Bronchial epithelial cell (primary cell): ENCODE measurements around the gene GIT2. TPM values are rescaled to one million over a fixed set of nuclear protein-coding genes. Genes with fewer than 3 reads are reported as not detected.
A peak's percentile ranks its signal among the peaks of the same experiment; 100 is the strongest.

ENCODE experiments used
- DNase-seq: peaks from one replicate; pipeline ENCODE4 v3.0.0-alpha.2; 2010; ENCODE audit warnings: low read depth
- FAIRE-seq: peaks from 2 replicates; lab custom pipeline; 2011; peaks lifted over from hg19 to GRCh38; lab: Jason Lieb, UNC
- H3K27me3 ChIP-seq: 2 replicates; pipeline ENCODE4 v1.5.1; 2011; ENCODE audit warnings: low read length; ENCODE audit not compliant: control insufficient read depth, insufficient read depth
- H3K36me3 ChIP-seq: 2 replicates; pipeline ENCODE4 v1.5.1; 2011; ENCODE audit warnings: low read length; ENCODE audit not compliant: control insufficient read depth, insufficient read depth
- H3K4me3 ChIP-seq: 2 replicates; pipeline ENCODE4 v1.5.1; 2011; ENCODE audit warnings: mild to moderate bottlenecking, low read depth, low read length, control low read depth
- total RNA-seq: library from RNA; depleted of rRNA; stranded (reverse); fragments of >200 nt; gene quantifications from 2 replicates; pipeline ENCODE4 v1.2.1, GENCODE V29; 2014
- TF ChIP-seq, protein P1 (sequence below): IDR thresholded peaks from 2 replicates; pipeline ENCODE4 v1.5.1; 2011; ENCODE audit warnings: mild to moderate bottlenecking, moderate library complexity, low read length, control low read depth, inconsistent platforms; ENCODE audit not compliant: insufficient read depth, severe bottlenecking

Gene GIT2
- total RNA-seq, 1 donor from 2014 or later: 22.4 TPM

GRCh38 chr12:110002676-110003515 lies 6.7 kb upstream of the GIT2 start:
- Histone ChIP-seq H3K36me3 (no peaks in the 10 kb centered on the region), H3K27me3 (no peaks in the 10 kb centered on the region), H3K4me3 (no peak overlapping the region)
- FAIRE-seq: no peak
- TF ChIP-seq, protein P1, sequence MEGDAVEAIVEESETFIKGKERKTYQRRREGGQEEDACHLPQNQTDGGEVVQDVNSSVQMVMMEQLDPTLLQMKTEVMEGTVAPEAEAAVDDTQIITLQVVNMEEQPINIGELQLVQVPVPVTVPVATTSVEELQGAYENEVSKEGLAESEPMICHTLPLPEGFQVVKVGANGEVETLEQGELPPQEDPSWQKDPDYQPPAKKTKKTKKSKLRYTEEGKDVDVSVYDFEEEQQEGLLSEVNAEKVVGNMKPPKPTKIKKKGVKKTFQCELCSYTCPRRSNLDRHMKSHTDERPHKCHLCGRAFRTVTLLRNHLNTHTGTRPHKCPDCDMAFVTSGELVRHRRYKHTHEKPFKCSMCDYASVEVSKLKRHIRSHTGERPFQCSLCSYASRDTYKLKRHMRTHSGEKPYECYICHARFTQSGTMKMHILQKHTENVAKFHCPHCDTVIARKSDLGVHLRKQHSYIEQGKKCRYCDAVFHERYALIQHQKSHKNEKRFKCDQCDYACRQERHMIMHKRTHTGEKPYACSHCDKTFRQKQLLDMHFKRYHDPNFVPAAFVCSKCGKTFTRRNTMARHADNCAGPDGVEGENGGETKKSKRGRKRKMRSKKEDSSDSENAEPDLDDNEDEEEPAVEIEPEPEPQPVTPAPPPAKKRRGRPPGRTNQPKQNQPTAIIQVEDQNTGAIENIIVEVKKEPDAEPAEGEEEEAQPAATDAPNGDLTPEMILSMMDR: no peak
- DNase-seq: peak; percentile 40

DNA sequence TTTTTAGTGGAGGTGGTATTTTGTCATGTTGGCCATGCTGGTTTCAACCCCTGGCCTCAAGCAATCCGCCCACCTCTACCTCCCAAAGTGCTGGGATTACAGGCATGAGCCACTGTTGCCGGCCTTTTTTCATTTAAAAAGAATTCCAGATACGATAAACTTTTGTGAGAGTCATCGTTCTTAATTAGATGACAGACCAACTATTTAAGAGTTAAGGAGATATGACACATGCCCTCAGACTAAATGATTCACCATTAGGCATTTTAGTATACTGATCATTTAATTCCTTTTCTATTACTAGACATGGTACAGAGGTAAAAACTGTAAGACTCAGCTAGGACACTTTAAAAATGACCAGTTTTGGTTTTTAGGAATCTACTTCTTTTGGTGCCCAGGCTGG lies 5.4 kb upstream of the GIT2 start:
- H3K4me3 ChIP-seq: no peak overlapping the region
- no peak for FAIRE-seq

GRCh38 chr12:109999983-110000505 lies 3.9 kb upstream of the GIT2 start:
- TF ChIP-seq, protein P1: no peak

More for the DNA sequence above, 5.4 kb upstream of the GIT2 start:
- no peaks in the 10 kb centered on the region for H3K36me3 ChIP-seq
- TF ChIP-seq, protein P1: no peak
- no peaks in the 10 kb centered on the region for H3K27me3 ChIP-seq
- DNase-seq: peak; percentile 94

DNA sequence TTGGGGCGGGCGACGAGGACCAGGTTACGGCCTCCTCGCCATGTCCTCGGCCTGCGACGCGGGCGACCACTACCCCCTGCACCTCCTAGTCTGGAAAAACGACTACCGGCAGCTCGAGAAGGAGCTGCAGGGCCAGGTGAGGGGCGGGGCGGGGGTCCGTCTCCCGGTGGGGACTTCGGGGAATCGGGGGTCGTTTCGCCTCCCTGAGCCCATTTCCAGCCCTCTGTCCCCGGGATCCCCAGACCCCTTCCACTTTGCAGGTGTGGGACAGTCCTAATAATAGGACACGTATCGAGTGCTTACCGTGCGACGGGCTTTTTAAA lies 3.4 kb upstream of the GIT2 start:
- no peak for DNase-seq
- H3K36me3 ChIP-seq: no peaks in the 10 kb centered on the region
- H3K4me3 ChIP-seq: peak overlapping the region; percentile 90
- FAIRE-seq: no peak
- TF ChIP-seq, protein P1: no peak
- H3K27me3 ChIP-seq: no peaks in the 10 kb centered on the region

More at GRCh38 chr12:109999983-110000505, 3.9 kb upstream of the GIT2 start:
- DNase-seq (no peak), FAIRE-seq (no peak)
- no peaks in the 10 kb centered on the region for H3K36me3 ChIP-seq
- H3K4me3 ChIP-seq: peak overlapping the region; percentile 90
- H3K27me3 ChIP-seq: no peaks in the 10 kb centered on the region

DNA sequence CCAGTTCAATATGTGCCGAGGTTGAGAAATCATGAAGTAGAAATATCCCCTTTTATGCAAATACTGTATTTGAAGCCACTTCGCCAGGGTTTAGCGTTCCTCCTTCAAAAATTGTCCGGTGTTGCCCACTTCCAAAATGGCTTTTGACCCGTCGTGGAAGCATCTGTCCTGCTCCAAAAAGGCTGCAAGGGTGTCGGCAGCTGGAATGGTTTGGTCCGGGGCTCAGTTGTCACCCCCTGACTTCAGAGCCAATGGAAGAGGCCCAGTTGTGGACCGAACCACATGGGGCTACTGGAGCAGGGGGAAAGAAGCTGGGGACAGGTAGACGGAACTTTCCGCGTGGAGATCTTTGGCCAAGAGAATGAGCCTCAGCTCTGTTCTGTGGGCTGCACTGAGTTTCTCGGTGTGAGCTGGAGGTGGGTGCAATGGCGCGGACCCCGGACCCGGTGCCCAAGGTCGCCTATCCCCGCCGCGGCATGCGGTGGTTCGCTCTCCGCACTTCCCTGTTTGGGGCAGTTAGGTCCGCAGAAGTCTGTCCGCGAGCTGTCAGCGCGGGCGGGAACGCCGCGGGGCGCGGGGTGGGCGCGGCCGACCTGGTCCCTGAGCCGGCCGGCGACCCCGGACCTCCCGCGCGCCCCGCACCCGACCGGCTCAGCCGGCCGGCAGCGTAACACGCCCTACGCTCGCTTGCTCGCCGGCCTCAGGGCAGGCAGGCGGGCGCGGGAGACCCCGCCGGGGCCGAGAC lies 2.9 kb upstream of the GIT2 start, which contains the start of gene ANKRD13A:
ANKRD13A (plus strand) TSS at position 527 of the 745 bp plus-strand sequence. CDS start 259 bp downstream, outside the sequence.
- Histone ChIP-seq H3K4me3 (peak within 1 kb of the TSS; percentile 90), H3K27me3 (no peaks in the 10 kb centered on the region), H3K36me3 (no peaks in the 10 kb centered on the region)
- FAIRE-seq (no peak), DNase-seq (peak; percentile 81)
- TF ChIP-seq, protein P1: no peak
